Islet precursor cell (in vitro differentiated cells): Measurements from ENCODE around the gene PAPPA.

Experiments
- DNase-seq: peaks from one replicate; pipeline ENCODE4 v3.0.0-alpha.2; 2018

PAPPA gene

GRCh38 chr9:116355153-116355921 is 201.7 kb downstream of the PAPPA start:
- no peak for DNase-seq

GRCh38 chr9:116358251-116358650 is 204.7 kb downstream of the PAPPA start:
- no peak for DNase-seq

GRCh38 chr9:116360016-116360415 is 206.4 kb downstream of the PAPPA start:
- no peak for DNase-seq

- no peak for DNase-seq
These were observed 207.4 kb downstream of the PAPPA start for GRCh38 chr9:116360989-116361388.

GRCh38 chr9:116361547-116361946 is 208.0 kb downstream of the PAPPA start:
- no peak for DNase-seq

DNA sequence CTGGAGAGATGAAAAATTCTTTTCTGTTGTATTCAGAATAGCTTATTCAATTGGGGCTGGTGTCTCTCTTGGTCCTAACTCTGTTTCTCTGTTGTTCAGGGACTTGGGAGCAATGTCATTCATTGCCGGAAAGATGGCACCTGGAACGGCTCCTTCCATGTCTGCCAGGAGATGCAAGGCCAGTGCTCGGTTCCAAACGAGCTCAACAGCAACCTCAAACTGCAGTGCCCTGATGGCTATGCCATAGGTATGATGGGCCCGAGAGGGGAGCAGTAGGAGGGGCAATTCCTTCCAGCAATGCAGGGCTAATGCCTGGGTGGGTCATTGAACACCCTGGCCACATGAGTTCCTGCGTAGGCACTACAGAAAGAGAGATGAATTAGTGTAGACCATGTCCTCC is 208.9 kb downstream of the PAPPA start:
- no peak for DNase-seq

- no peak for DNase-seq
These were observed 211.5 kb downstream of the PAPPA start for GRCh38 chr9:116365056-116365471.

- no peak for DNase-seq
These were observed 212.7 kb downstream of the PAPPA start for GRCh38 chr9:116366241-116366640.

DNA sequence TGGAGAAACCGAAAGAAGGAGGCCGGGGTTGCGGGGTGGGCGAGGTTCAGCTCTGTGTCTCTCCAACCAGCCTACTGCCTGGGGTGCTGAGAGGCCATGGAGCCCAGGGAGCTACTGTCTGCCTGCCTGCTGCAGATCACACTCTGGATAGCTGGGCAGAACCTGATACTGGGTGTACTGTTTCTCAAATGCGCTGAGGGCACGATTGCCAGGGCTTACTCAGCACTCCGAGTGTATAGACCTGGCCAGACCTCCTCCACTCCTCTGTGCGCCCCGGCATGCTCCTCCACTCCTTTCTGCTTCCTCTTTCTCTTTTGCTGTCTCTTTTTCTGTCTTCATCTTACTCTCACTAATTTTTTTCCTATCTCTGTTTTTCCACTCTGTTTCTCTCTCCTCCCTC is 215.1 kb downstream of the PAPPA start:
- DNase-seq = no peak

DNA sequence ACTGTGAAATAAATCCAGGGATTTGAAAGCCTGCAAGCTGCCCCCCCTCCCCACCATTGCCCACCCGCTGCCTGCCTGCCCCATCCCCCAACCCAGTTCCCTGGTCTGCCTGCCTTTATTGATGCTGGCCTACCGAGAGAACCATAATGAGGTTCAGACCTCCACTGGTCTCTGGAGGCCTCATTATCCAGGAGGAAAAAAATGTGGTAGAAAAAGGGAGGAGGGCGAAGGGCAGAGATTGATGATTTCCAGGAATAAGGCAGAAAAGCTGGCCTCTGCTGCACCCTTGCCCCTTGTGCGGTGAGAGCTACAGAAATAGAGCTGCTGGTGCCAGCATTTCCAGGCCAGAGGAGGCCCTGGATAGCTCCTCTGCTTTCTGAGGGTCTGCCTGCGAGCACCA is 216.1 kb downstream of the PAPPA start:
- no peak for DNase-seq

DNA sequence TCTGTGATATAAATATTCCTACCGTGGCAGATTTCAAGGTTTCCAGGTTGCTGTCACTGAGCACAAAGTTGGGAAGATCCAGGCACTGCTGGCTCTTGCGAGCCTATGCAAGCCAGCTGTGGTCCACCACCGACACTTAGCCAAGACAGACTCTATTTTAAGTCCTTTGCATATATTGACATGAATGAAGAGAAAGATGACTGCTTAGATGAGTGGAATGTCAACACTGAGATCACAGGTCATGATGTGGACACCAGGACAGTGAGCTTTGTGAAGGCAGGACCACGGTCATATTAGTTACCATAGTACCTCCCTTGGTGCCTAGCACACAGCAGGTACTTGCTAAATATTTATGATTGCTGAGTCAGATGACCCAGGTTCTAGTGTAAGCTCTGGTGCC is 217.0 kb downstream of the PAPPA start:
- no peak for DNase-seq

- no peak for DNase-seq
These were observed 218.6 kb downstream of the PAPPA start for GRCh38 chr9:116372081-116372673.

GRCh38 chr9:116372786-116373185 is 219.2 kb downstream of the PAPPA start:
- DNase-seq = no peak

- peak; percentile 79 for DNase-seq
These were observed 223.7 kb downstream of the PAPPA start for GRCh38 chr9:116377179-116377798.

- no peak for DNase-seq
These were observed 225.3 kb downstream of the PAPPA start for GRCh38 chr9:116378873-116379272.

DNA sequence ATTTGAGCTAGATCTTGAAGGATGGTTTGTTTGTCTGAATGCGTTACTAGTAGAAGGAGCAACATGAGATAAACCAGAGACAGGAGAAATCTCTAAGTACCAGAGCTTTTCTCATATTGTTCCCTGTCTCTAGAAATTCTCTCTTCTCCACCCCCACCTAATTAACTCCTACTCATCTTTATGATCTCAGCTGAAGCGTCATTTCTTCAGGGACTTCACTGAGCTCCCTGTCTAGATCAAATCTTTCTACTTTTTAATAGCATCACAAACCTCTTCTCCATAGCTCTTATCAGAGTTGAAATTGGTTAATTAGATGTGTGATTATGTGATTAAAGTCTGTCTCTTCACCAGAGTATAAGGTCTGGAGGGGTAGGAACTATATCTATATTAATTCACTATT is 226.2 kb downstream of the PAPPA start:
- no peak for DNase-seq

GRCh38 chr9:116380496-116380995 is 227.0 kb downstream of the PAPPA start:
- DNase-seq = no peak

DNA sequence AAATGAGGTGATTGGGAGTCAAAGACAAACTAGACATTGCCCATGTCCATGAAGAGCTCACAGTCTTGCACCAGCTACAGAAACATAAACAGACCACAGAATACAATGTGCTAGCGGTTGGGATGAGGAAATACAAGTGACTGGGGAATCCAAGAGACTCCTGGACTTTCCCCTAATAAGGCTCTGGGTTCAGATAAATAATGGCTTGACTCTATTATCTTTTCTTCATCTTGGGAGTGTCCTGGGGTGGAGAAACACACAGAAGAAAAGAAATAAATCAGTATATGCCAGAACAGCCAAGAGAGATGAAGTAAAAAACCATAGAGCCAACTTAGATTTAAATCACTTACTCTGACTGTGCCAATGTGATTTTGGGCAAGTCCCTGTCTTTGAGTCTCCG is 227.8 kb downstream of the PAPPA start:
- no peak for DNase-seq

- DNase-seq = no peak
These were observed 228.5 kb downstream of the PAPPA start for GRCh38 chr9:116382053-116382452.

- DNase-seq = no peak
These were observed 229.5 kb downstream of the PAPPA start for GRCh38 chr9:116383133-116383532.

DNA sequence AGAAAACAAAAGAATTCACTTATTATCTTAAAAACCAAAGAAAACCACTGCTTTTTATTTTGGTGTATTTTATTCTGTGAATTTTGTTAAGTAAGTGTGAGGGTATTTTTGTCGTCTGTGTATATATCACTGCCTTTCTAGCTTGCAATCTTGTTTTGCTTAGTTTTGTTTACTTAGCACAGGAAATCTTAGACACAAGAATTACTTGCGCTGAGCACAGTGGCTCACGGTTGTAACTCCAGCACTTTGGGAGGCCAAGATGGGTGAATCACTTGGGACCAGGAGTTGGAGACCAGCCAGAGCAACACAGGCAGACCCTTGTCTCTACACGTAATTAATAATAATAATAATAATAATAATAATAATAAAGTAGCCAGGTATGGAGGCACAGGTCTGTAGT is 230.3 kb downstream of the PAPPA start:
- DNase-seq = no peak

DNA sequence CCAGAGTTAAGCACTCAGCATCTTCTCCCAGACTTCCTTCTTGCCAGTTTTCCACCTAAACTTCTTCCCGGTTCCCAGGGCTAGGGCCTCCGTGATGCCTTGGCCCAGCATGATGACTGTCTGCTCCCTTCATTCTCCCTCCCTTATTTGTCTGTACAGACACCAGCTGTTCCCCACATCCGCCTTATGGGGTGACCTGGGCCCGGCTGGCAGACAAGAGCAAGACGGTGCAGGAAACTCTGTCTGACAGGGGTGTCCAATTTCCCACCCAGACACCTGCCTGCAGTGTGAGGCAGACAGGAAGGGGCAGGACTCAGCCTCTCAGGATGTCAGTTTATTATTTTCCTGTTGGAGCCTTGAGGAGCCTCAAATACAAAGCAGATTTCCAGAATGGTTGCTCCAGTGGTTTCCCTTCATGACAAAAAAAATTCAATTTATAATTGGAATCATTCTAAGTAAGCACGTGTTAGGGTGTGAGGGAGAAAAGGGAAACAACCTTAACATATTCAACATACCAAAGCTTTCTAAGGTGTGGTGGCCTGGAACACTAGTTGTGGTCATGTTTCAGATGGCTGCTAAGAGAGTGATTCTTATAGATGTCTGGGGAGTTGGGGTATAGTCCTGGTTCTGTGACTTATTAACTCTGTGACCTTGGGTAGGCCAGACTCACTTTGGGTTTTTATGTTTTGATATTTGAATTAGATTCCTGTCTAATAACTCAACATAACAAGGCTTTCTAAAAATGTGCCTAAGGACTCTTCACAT is 234.5 kb downstream of the PAPPA start:
- DNase-seq = no peak

GRCh38 chr9:116389541-116390302 is 236.1 kb downstream of the PAPPA start:
- DNase-seq = no peak
